Lower lobe of right lung (tissue), 2 donors: ENCODE measurements around the gene SH3RF3. TPM values are rescaled to one million over a fixed set of nuclear protein-coding genes. Genes with fewer than 3 reads are reported as not detected.
A peak's percentile ranks its signal among the peaks of the same experiment; 100 is the strongest.

Experiments used
- ATAC-seq, 2 donors: fragments of 200-7000 bp; cut with Tn5 transposase; one replicate each; pipeline ENCODE4 v1.9.1; 2020 to 2022; ENCODE audit warnings: mild to moderate bottlenecking in 2 of 2, moderate library complexity in 2 of 2
- DNase-seq: peaks from one replicate; pipeline ENCODE4 v3.0.0-alpha.2; 2020
- H3K27ac ChIP-seq: fragments of 200-600 bp; one replicate; pipeline ENCODE4 v1.8.0; 2022
- H3K27me3 ChIP-seq: fragments of 200-600 bp; one replicate; pipeline ENCODE4 v1.8.0; 2022; ENCODE audit warnings: low read depth
- H3K36me3 ChIP-seq: fragments of 200-600 bp; one replicate; pipeline ENCODE4 v1.8.0; 2022; ENCODE audit warnings: mild to moderate bottlenecking
- H3K4me1 ChIP-seq: fragments of 200-600 bp; one replicate; pipeline ENCODE4 v1.8.0; 2022
- H3K4me3 ChIP-seq: fragments of 200-600 bp; one replicate; pipeline ENCODE4 v1.8.0; 2022; ENCODE audit warnings: mild to moderate bottlenecking
- H3K9me3 ChIP-seq: fragments of 200-600 bp; one replicate; pipeline ENCODE4 v1.8.0; 2022
- intact Hi-C: fragments of 100-400 bp; cut with DNase I; formaldehyde crosslinking; loops from one replicate; pipeline ENCODE4 v1.11.0; 2022
- total RNA-seq: library from RNA; stranded (reverse); fragmentation: NEBNext Ultra II Directional; extraction: Animal tissue kit (Norgen Biotek cat#: 25700); gene quantifications from one replicate; pipeline ENCODE4 v1.2.1, GENCODE V29; 2021
- TF ChIP-seq, protein P1 (sequence below): fragments of 200-600 bp; IDR thresholded peaks from one replicate; pipeline ENCODE4 v1.8.0; 2022; ENCODE audit warnings: antibody characterized with exemption, mild to moderate bottlenecking
- donor health status: DM: no; HTN: yes; CAD: no; lungs with severe emphysema.

Gene SH3RF3
- total RNA-seq, 1 donor from 2014 or later, result 5.7 TPM

DNA sequence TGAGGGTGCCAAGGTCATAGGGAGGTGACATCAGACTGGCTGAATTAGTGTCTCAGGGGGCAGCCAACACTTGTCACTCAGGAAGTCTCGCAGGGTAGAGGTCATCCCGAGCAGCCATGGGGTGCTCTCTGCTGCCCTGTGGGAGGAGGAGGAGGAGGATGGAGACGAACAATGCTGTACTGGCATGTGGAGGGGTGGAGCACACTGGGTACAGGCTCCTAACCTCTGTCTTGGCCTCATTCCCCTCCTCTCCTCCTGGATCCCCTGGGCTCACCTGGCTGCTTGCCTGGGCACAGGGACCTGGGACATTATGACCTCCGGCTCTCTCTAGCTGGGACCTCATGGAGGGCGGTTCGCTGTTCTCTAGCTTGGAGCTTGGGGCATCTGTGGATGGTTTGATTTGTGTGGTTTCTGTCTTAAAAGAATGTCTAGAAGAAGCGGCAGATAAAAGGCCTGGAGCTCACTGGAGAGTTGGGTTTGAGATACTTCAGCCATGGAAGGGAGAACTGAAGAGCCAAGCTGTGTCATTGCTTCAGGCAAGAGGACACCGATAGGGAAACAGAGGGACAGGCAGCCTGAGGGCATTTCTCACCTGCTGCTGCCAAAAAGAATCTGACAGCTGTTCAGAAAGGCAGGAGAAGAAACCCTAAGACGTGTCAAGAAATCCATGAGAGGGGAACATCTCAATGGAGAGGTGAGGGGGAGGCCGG lies 351.6 kb downstream of the SH3RF3 start:
- TF ChIP-seq, protein P1, sequence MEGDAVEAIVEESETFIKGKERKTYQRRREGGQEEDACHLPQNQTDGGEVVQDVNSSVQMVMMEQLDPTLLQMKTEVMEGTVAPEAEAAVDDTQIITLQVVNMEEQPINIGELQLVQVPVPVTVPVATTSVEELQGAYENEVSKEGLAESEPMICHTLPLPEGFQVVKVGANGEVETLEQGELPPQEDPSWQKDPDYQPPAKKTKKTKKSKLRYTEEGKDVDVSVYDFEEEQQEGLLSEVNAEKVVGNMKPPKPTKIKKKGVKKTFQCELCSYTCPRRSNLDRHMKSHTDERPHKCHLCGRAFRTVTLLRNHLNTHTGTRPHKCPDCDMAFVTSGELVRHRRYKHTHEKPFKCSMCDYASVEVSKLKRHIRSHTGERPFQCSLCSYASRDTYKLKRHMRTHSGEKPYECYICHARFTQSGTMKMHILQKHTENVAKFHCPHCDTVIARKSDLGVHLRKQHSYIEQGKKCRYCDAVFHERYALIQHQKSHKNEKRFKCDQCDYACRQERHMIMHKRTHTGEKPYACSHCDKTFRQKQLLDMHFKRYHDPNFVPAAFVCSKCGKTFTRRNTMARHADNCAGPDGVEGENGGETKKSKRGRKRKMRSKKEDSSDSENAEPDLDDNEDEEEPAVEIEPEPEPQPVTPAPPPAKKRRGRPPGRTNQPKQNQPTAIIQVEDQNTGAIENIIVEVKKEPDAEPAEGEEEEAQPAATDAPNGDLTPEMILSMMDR, result no peak
- peak; percentile 35 for DNase-seq
- H3K27ac ChIP-seq, result no peak overlapping the region
- peaks cover 43% of the 10 kb centered on the region for H3K4me1 ChIP-seq
- no peaks in the 10 kb centered on the region for H3K27me3 ChIP-seq
- no peak for ATAC-seq
- intact Hi-C loops, result no loop called here
- no peaks in the 10 kb centered on the region for H3K36me3 ChIP-seq
- no peaks in the 10 kb centered on the region for H3K9me3 ChIP-seq
- no peak overlapping the region for H3K4me3 ChIP-seq

GRCh38 chr2:109481196-109481555 lies 352.2 kb downstream of the SH3RF3 start:
- Histone ChIP-seq H3K4me1 (peaks cover 40% of the 10 kb centered on the region), H3K9me3 (no peaks in the 10 kb centered on the region), H3K4me3 (no peak overlapping the region), H3K27ac (no peak overlapping the region), H3K36me3 (no peaks in the 10 kb centered on the region), H3K27me3 (no peaks in the 10 kb centered on the region)
- peak; percentile 56 for DNase-seq
- TF ChIP-seq, protein P1, result no peak
- peak; percentile 34 for ATAC-seq
- intact Hi-C loops, result no loop called here

DNA sequence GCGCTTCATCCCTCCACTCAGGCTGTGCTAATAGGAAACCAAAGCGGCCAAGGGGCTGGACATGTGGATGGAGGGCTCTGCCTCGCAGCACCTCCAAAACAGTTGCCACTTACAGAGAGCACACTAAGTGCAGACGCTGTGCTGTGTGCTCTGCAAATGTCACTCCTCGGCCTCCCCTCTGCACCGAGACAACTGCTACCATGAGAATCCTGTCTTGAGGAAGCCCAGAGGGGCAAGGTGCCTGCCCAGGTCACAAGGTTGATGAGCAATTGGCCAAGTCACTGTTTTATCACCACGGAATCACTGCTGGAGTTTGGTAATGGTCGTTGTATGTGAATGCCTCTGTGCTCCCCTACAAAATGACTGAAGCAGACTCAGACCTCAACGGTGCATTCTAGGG lies 352.6 kb downstream of the SH3RF3 start:
- Histone ChIP-seq H3K4me3 (no peak overlapping the region), H3K9me3 (no peaks in the 10 kb centered on the region), H3K27me3 (no peaks in the 10 kb centered on the region), H3K36me3 (no peaks in the 10 kb centered on the region), H3K27ac (no peak overlapping the region), H3K4me1 (peaks cover 36% of the 10 kb centered on the region)
- DNase-seq (peak; percentile 22), ATAC-seq (no peak)
- TF ChIP-seq, protein P1, result no peak
- intact Hi-C loops, result no loop called here

GRCh38 chr2:109482361-109482861 lies 353.4 kb downstream of the SH3RF3 start:
- Histone ChIP-seq H3K9me3 (no peaks in the 10 kb centered on the region), H3K27ac (peak overlapping the region; percentile 48), H3K4me1 (peaks cover 41% of the 10 kb centered on the region), H3K4me3 (no peak overlapping the region), H3K27me3 (no peaks in the 10 kb centered on the region), H3K36me3 (no peaks in the 10 kb centered on the region)
- ATAC-seq, result peak in 1 of 2 donors; percentile 17
- DNase-seq, result no peak
- TF ChIP-seq, protein P1, result no peak
- intact Hi-C loops, result no loop called here

- TF ChIP-seq, protein P1, result no peak
- H3K27ac ChIP-seq, result no peak overlapping the region
- DNase-seq, result no peak
Measured at GRCh38 chr2:109486711-109487535, 357.9 kb downstream of the SH3RF3 start.

More at GRCh38 chr2:109486711-109487535, 357.9 kb downstream of the SH3RF3 start:
- H3K27me3 ChIP-seq, result no peaks in the 10 kb centered on the region
- H3K4me3 ChIP-seq, result no peak overlapping the region
- ATAC-seq, result peak in 1 of 2 donors; percentile 45
- peaks cover 6% of the 10 kb centered on the region for H3K36me3 ChIP-seq
- intact Hi-C loops, result no loop called here
- no peaks in the 10 kb centered on the region for H3K9me3 ChIP-seq
- peaks cover 23% of the 10 kb centered on the region for H3K4me1 ChIP-seq
